Measurements from ENCODE around the gene CNIH3. TPM values are rescaled to one million over a fixed set of nuclear protein-coding genes. Genes with fewer than 3 reads are reported as not detected.
"Not testable (repeated sequence)": the region's sequence is repeated elsewhere in the genome, so short reads cannot be mapped to it uniquely, and the experiment has no call there.

CNIH3 gene
- total RNA-seq: 1 to 10 TPM; 1.9 to 4.0 (median 3.4) TPM

GRCh38 chr1:224615861-224616755 is at the start of gene CNIH3:
CNIH3 (plus strand) TSS chr1:224616317; CDS start chr1:224617175, 858 bp downstream.
- ATAC-seq (ENCODE audit: low FRiP score) (peak; percentile 38), DNase-seq (ENCODE audit: low spot score) (no peak)
- TF ChIP-seq, protein P1, sequence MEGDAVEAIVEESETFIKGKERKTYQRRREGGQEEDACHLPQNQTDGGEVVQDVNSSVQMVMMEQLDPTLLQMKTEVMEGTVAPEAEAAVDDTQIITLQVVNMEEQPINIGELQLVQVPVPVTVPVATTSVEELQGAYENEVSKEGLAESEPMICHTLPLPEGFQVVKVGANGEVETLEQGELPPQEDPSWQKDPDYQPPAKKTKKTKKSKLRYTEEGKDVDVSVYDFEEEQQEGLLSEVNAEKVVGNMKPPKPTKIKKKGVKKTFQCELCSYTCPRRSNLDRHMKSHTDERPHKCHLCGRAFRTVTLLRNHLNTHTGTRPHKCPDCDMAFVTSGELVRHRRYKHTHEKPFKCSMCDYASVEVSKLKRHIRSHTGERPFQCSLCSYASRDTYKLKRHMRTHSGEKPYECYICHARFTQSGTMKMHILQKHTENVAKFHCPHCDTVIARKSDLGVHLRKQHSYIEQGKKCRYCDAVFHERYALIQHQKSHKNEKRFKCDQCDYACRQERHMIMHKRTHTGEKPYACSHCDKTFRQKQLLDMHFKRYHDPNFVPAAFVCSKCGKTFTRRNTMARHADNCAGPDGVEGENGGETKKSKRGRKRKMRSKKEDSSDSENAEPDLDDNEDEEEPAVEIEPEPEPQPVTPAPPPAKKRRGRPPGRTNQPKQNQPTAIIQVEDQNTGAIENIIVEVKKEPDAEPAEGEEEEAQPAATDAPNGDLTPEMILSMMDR (IDR thresholded peaks at IDR 0.05): no peak

GRCh38 chr1:224566492-224566891 is 49.6 kb upstream of the CNIH3 start:
- not testable (repeated sequence) for DNase-seq (ENCODE audit: low spot score); ATAC-seq (ENCODE audit: low FRiP score)

DNA sequence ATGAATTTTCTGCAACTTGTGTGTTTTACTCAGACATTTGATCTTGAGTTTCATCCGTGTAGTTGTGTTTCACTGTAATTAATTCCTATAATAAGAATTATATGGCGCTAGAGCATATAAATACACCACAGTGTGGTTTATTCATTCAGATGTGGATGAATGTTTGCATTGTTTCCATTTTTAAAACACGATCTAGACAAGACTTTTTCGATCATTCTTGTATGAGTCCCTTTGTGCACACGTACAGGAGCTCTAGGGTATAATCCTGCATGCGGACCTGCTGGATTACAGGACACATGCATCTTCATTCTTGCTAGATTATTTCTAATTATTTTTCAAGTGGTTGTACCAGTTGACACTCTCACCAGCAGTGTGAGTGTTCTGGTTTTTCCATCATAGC is 46.8 kb upstream of the CNIH3 start:
- DNase-seq (ENCODE audit: low spot score): no peak
- TF ChIP-seq, protein P1 (IDR thresholded peaks at IDR 0.05): no peak

DNA sequence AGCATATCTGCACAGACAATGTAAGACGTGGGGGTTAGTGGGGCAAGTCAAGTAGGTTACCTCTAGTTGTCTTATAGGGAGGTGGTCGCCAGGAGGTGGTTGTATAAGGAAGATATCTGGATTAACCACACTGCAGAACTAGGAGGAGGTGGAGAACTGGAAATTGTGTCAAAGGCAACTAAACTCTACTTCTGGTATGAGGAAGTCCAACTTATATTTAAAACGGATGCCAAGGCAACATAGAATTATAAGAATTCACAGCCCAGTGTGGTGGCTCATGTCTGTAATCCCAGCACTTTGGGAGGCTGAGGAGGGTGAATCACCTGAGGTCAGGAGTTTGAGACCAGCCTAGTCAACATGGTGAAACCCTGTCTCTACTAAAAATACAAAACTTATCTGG is 44.1 kb upstream of the CNIH3 start:
- ATAC-seq (ENCODE audit: low FRiP score); DNase-seq (ENCODE audit: low spot score): not testable (repeated sequence)

More for the DNA sequence above, 46.8 kb upstream of the CNIH3 start:
- no peak for ATAC-seq (ENCODE audit: low FRiP score)

DNA sequence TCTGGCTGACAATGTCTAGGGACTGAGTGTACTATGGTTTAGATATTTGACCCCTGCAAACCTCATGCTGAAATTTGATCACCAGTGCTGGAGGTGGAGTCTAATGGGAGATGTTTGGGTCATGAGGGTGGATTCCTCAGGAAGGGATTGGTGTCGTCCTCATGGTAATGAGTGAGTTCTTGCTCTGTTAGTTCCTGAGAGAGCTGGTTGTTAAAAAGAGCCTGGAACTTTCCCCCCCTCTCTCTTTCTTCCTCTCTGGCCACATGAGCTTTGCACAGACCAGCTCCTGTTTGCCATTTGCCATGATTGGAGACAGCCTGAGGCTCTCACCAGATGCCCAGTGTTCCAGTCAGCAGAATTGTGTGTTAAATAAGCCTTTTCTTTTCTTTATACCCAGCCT is 36.6 kb upstream of the CNIH3 start:
- ATAC-seq (ENCODE audit: low FRiP score) (no peak), DNase-seq (ENCODE audit: low spot score) (no peak)
- TF ChIP-seq, protein P1 (IDR thresholded peaks at IDR 0.05): no peak

- TF ChIP-seq, protein P1 (IDR thresholded peaks at IDR 0.05): no peak
- DNase-seq (ENCODE audit: low spot score) (no peak), ATAC-seq (ENCODE audit: low FRiP score) (no peak)
These were observed 36.1 kb upstream of the CNIH3 start for GRCh38 chr1:224580006-224580405.

DNA sequence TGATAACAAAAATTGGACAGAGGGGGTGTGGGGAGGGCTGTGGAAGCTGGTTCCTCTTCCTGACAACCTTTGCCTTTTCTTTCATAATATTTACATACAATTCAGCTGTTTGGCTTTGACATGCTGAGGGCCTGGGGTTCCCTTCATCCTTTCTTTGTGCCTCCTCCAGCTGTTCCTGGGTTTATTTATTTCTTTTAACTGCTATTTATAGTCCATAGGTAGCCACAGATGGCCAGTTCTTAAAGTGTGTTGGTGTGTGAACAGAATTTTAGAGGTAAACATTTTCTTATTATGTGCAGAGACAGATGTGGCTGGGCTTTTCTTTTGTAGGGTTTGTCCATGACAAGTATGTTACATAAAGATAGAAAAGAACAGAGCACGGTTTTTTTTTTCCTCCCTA is 34.1 kb upstream of the CNIH3 start:
- TF ChIP-seq, protein P1 (IDR thresholded peaks at IDR 0.05): no peak
- DNase-seq (ENCODE audit: low spot score): no peak
- no peak for ATAC-seq (ENCODE audit: low FRiP score)

GRCh38 chr1:224583774-224584173 is 32.3 kb upstream of the CNIH3 start:
- no peak for ATAC-seq (ENCODE audit: low FRiP score)
- TF ChIP-seq, protein P1 (IDR thresholded peaks at IDR 0.05): no peak

More at GRCh38 chr1:224583774-224584173, 32.3 kb upstream of the CNIH3 start:
- DNase-seq (ENCODE audit: low spot score): no peak

Data from omental fat pad (tissue), 4 donors.